SK-N-SH (cell line): ENCODE measurements around the gene ABCG1. TPM values are rescaled to one million over a fixed set of nuclear protein-coding genes. Genes with fewer than 3 reads are reported as not detected.

ENCODE experiments used
- CTCF ChIA-PET: fragments of 300-600, 350-600 bp; formaldehyde crosslinking; extraction: SDS; loops from one replicate; lab custom pipeline; 2021; lab: Yijun Ruan, JAX
- POLR2A ChIA-PET: fragments of 350-600 bp; sonication (Branson Sonifier 250); formaldehyde crosslinking; extraction: SDS; loops from one replicate; lab custom pipeline; 2020; ENCODE audit warnings: antibody characterized with exemption, inconsistent platforms; lab: Yijun Ruan, JAX
- DNase-seq: peaks from one replicate; pipeline ENCODE4 v3.0.0; 2012
- H2AFZ ChIP-seq: fragments of 200-600 bp; sonication (generic); 2 replicates; pipeline ENCODE4 v1.8.1; 2016; ENCODE audit warnings: antibody characterized with exemption, mild to moderate bottlenecking, low read depth
- H3F3A ChIP-seq: fragments of 200-600 bp; sonication (generic); replicated peaks from 2 replicates; pipeline ENCODE3; 2016; ENCODE audit warnings: antibody characterized with exemption, mild to moderate bottlenecking; ENCODE audit not compliant: insufficient read depth
- H3K27ac ChIP-seq, 2 experiments: fragments of 200-500 bp in 1 of 2; fragments of 200-600 bp in 1 of 2; sonication (Bioruptor generic) in 1 of 2; sonication (generic), shearing (Covaris generic) in 1 of 2; 2 replicates each; pipeline versions ENCODE4 v1.5.1 to v1.6.1; 2014 to 2016; ENCODE audit warnings: low read depth in 2 of 2, inconsistent platforms in 1 of 2, low read length in 1 of 2, mild to moderate bottlenecking in 1 of 2, mixed read lengths in 1 of 2
- H3K27me3 ChIP-seq: fragments of 200-600 bp; sonication (generic), shearing (Covaris generic); 2 replicates; pipeline ENCODE4 v1.6.1; 2016; ENCODE audit warnings: mixed run types; ENCODE audit not compliant: insufficient read depth
- H3K36me3 ChIP-seq, 2 experiments: fragments of 200-500 bp in 1 of 2; fragments of 200-600 bp in 1 of 2; sonication (Bioruptor generic) in 1 of 2; sonication (generic) in 1 of 2; replicated peaks in 1 of 2; 2 replicates each; pipeline versions ENCODE3 to v1.5.1; 2014 to 2016; ENCODE audit warnings: low read length in 1 of 2, mild to moderate bottlenecking in 1 of 2; ENCODE audit not compliant: insufficient read depth in 2 of 2, control insufficient read depth in 1 of 2
- H3K4me1 ChIP-seq, 2 experiments: fragments of 200-500 bp in 1 of 2; fragments of 200-600 bp in 1 of 2; sonication (Bioruptor generic) in 1 of 2; sonication (generic), shearing (Covaris generic) in 1 of 2; 2 replicates each; pipeline versions ENCODE4 v1.5.1 to v1.6.1; 2014 to 2016; ENCODE audit warnings: low read depth in 1 of 2, low read length in 1 of 2, mixed run types in 1 of 2; ENCODE audit not compliant: insufficient read depth in 2 of 2, control insufficient read depth in 1 of 2
- H3K4me2 ChIP-seq: fragments of 200-600 bp; sonication (generic), shearing (Covaris generic); 2 replicates; pipeline ENCODE4 v1.6.1; 2017; ENCODE audit warnings: mixed run types
- H3K4me3 ChIP-seq, 2 experiments: fragments of 200-500 bp in 1 of 2; fragments of 200-600 bp in 1 of 2; sonication (Bioruptor generic) in 1 of 2; sonication (generic), shearing (Covaris generic) in 1 of 2; 2 replicates each; pipeline versions ENCODE4 v1.5.1 to v1.8.1; 2014 to 2016; ENCODE audit warnings: low read depth in 2 of 2, inconsistent platforms in 1 of 2, low read length in 1 of 2, mild to moderate bottlenecking in 1 of 2, mixed read lengths in 1 of 2, moderate library complexity in 1 of 2
- H3K79me2 ChIP-seq: fragments of 200-600 bp; sonication (generic); 2 replicates; pipeline ENCODE4 v1.8.1; 2017; ENCODE audit warnings: mild to moderate bottlenecking; ENCODE audit not compliant: insufficient read depth
- H3K9ac ChIP-seq: fragments of 200-600 bp; sonication (generic); 2 replicates; pipeline ENCODE4 v1.6.1; 2017; ENCODE audit warnings: mixed run types
- H3K9me2 ChIP-seq: fragments of 200-600 bp; sonication (generic); 2 replicates; pipeline ENCODE4 v1.6.1; 2017; ENCODE audit warnings: mixed run types
- H3K9me3 ChIP-seq: fragments of 200-600 bp; sonication (generic); 2 replicates; pipeline ENCODE4 v1.6.1; 2017; ENCODE audit warnings: mixed run types, mild to moderate bottlenecking, moderate library complexity
- H4K20me1 ChIP-seq: fragments of 200-600 bp; sonication (generic); 2 replicates; pipeline ENCODE4 v1.6.1; 2017; ENCODE audit warnings: mild to moderate bottlenecking, mixed run types; ENCODE audit not compliant: insufficient read depth
- CHD2 ChIP-seq: fragments of 150-350 bp; IDR thresholded peaks from 2 replicates; pipeline ENCODE4 v1.6.1; 2018; ENCODE audit warnings: low read length; ENCODE audit not compliant: partially characterized antibody
- ELF1 ChIP-seq: IDR thresholded peaks from 2 replicates; pipeline ENCODE4 v1.4.0; 2012
- FOXJ3 ChIP-seq: sonication (generic); formaldehyde crosslinking; IDR thresholded peaks from 2 replicates; pipeline ENCODE4 v1.5.1; 2020; ENCODE audit warnings: mild to moderate bottlenecking, missing genetic modification reagents
- MXI1 ChIP-seq: IDR thresholded peaks from 2 replicates; pipeline ENCODE4 v1.6.1; 2012; ENCODE audit warnings: mild to moderate bottlenecking, low read depth, low read length, improper control_type of control experiment
- NFIC ChIP-seq: IDR thresholded peaks from 2 replicates; pipeline ENCODE4 v1.4.0; 2012; ENCODE audit warnings: borderline replicate concordance
- POLR2AphosphoS5 ChIP-seq: IDR thresholded peaks from 2 replicates; pipeline ENCODE4 v1.6.1; 2012; ENCODE audit warnings: low read depth, low read length
- RCOR1 ChIP-seq: fragments of 150-350 bp; IDR thresholded peaks from 2 replicates; pipeline ENCODE4 v1.6.1; 2017; ENCODE audit warnings: antibody characterized with exemption, low read length
- REST ChIP-seq: IDR thresholded peaks from 2 replicates; pipeline ENCODE4 v1.6.1; 2012; ENCODE audit warnings: mild to moderate bottlenecking, low read depth, low read length, moderate library complexity
- RXRA ChIP-seq: IDR thresholded peaks from 2 replicates; pipeline ENCODE4 v1.4.0; 2012; ENCODE audit warnings: low read depth, mild to moderate bottlenecking, borderline replicate concordance
- SIN3A ChIP-seq: IDR thresholded peaks from 2 replicates; pipeline ENCODE4 v1.6.1; 2012; ENCODE audit warnings: low read depth, mild to moderate bottlenecking, low read length, moderate library complexity, borderline replicate concordance
- YY1 ChIP-seq: IDR thresholded peaks from 2 replicates; pipeline ENCODE4 v1.4.0; 2012; ENCODE audit warnings: low read depth, mild to moderate bottlenecking
- WGBS: methylation state at CpG from one replicate; pipeline ENCODE4 v1.1.6; 2017; ENCODE audit warnings: low lambda C conversion rate; 5-methylcytosine and 5-hydroxymethylcytosine counted together
- polyA plus RNA-seq, 3 experiments: library from polyadenylated mRNA; depleted of rRNA; stranded (reverse); fragments of >200 nt; gene quantifications; 2 replicates each; pipeline ENCODE4 v1.2.3, GENCODE V29; 2012
- TF ChIP-seq, protein P1 (sequence below): IDR thresholded peaks from 2 replicates; pipeline ENCODE4 v1.4.0; 2012; ENCODE audit warnings: low read depth, borderline replicate concordance
- TF ChIP-seq, protein P2 (sequence below): fragments of 200-600 bp; sonication (generic); IDR thresholded peaks from 2 replicates; pipeline ENCODE4 v1.6.1; 2017; ENCODE audit warnings: antibody characterized with exemption, mild to moderate bottlenecking, moderate library complexity
- TF ChIP-seq, protein P3 (sequence below): IDR thresholded peaks from 2 replicates; pipeline ENCODE4; 2012

ABCG1 gene
- polyA plus RNA-seq, 1 of the 3 experiments (the other 2 are of a cell fraction), result 0.07 TPM

DNA sequence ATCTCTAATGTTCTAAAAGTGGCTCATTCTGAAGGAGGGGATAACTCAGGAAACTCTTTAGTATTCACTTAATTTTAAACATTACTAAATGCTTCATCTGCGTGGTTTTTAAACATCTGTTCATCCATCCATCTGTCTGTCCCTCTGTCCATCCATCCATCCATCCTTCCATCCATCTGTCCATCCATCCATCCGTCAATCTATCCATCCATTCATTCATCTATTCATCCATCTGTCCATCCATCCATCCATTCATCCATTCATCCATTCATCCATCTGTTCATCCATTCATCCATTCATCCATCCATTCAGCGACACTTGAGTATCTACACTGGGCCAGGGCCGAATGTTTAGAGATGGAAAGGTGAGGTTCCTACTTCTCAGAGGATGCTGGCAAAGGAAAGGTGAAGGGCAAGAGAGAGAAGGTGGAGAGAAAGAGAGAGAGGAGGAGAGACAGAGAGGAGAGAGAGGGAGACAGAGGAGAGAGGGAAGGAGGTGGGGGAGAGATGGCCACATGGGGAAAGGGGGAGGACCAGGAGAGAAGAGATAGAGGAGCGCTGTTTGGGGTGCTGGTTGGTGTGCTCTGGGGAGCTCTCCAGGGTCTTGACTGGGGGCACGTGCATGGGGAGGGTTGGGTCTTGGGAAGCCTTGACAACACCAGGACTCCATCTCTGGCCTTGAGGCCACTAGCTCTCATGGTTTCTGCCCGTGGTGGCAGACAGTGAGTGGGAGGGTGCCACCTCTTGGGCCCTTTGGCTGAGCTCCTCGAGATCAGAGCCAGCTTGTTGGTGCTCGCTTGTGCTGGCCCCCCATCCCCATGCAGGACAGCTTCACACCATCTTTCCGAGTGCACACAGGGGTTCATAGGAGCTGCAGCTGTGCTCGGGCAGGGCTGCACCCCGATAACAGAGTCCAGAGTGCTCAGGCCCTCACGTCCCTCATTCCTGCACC, 45.6 kb downstream of the ABCG1 start:
- CTCF ChIA-PET, result interaction anchor here (0.7 to 1.4 kb wide), 2 partner anchors 100 to 119 kb away, joined by 3 read pairs; no protein-coding TSS in a partner anchor
- Histone ChIP-seq H3K4me1 (peaks cover 0 to 23% of the 10 kb centered on the region in 2 experiments; a peak in 1 of 4 replicates), H3F3A (no peaks in the 10 kb centered on the region), H3K9ac (no peak overlapping the region), H3K9me3 (no peaks in the 10 kb centered on the region), H3K27me3 (no peaks in the 10 kb centered on the region), H3K4me3 (no peak overlapping the region)
- POLR2A ChIA-PET, result interaction anchor here (0.5 kb wide), 1 partner anchor 11 kb away, joined by 3 read pairs; no protein-coding TSS in a partner anchor
- 43% methylated on average over 6 of the region's 13 CpGs for WGBS
- TF ChIP-seq MXI1 (no peak), SIN3A (no peak), RCOR1 (no peak), YY1 (no peak)
- TF ChIP-seq, all 33 proteins: peak for 0
- DNase-seq, result no peak
- Histone ChIP-seq H3K9me2 (no peaks in the 10 kb centered on the region), H2AFZ (no peak overlapping the region), H3K4me2 (no peak overlapping the region), H3K36me3 (no peaks in the 10 kb centered on the region), H3K79me2 (no peaks in the 10 kb centered on the region), H3K27ac (no peak overlapping the region), H4K20me1 (no peaks in the 10 kb centered on the region)

DNA sequence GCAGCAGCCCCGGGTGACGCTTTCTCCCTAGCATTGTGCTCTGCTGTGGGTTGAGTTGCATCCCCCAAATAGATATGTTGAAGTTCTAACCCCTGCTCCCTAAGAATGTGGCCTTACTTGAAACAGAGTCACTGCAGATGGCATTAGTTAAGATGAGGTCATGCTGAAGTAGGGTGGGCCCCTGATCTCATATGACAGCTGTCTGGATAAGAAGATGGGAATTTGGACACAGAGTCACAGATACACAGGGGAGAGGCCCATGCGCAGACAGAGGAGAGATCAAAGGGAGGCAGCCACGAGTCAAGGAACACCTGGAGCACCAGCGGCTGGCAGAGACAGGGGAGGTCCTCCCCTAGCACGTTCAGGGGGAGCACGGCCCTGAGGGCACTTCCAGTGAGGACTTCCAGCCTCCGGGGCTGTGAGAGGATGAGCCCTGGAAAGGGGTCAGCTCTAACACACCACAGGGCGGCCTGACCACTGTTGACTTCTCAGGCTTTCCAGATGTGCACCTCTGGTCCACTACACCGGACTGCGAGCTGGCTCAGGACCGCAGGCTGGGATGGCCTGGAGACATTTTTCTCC, 46.4 kb downstream of the ABCG1 start:
- Histone ChIP-seq H3K9me2 (no peaks in the 10 kb centered on the region), H3K9me3 (no peaks in the 10 kb centered on the region), H3K9ac (no peak overlapping the region)
- TF ChIP-seq, protein P1, sequence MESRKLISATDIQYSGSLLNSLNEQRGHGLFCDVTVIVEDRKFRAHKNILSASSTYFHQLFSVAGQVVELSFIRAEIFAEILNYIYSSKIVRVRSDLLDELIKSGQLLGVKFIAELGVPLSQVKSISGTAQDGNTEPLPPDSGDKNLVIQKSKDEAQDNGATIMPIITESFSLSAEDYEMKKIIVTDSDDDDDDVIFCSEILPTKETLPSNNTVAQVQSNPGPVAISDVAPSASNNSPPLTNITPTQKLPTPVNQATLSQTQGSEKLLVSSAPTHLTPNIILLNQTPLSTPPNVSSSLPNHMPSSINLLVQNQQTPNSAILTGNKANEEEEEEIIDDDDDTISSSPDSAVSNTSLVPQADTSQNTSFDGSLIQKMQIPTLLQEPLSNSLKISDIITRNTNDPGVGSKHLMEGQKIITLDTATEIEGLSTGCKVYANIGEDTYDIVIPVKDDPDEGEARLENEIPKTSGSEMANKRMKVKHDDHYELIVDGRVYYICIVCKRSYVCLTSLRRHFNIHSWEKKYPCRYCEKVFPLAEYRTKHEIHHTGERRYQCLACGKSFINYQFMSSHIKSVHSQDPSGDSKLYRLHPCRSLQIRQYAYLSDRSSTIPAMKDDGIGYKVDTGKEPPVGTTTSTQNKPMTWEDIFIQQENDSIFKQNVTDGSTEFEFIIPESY, result no peak
- TF ChIP-seq POLR2AphosphoS5 (no peak), CHD2 (no peak), RCOR1 (no peak), RXRA (no peak), MXI1 (no peak), NFIC (no peak), FOXJ3 (CRISPR knock-in tag) (no peak), YY1 (no peak), SIN3A (no peak), REST (no peak), ELF1 (no peak)
- TF ChIP-seq, protein P2, sequence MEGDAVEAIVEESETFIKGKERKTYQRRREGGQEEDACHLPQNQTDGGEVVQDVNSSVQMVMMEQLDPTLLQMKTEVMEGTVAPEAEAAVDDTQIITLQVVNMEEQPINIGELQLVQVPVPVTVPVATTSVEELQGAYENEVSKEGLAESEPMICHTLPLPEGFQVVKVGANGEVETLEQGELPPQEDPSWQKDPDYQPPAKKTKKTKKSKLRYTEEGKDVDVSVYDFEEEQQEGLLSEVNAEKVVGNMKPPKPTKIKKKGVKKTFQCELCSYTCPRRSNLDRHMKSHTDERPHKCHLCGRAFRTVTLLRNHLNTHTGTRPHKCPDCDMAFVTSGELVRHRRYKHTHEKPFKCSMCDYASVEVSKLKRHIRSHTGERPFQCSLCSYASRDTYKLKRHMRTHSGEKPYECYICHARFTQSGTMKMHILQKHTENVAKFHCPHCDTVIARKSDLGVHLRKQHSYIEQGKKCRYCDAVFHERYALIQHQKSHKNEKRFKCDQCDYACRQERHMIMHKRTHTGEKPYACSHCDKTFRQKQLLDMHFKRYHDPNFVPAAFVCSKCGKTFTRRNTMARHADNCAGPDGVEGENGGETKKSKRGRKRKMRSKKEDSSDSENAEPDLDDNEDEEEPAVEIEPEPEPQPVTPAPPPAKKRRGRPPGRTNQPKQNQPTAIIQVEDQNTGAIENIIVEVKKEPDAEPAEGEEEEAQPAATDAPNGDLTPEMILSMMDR, result no peak
- TF ChIP-seq, protein P3, sequence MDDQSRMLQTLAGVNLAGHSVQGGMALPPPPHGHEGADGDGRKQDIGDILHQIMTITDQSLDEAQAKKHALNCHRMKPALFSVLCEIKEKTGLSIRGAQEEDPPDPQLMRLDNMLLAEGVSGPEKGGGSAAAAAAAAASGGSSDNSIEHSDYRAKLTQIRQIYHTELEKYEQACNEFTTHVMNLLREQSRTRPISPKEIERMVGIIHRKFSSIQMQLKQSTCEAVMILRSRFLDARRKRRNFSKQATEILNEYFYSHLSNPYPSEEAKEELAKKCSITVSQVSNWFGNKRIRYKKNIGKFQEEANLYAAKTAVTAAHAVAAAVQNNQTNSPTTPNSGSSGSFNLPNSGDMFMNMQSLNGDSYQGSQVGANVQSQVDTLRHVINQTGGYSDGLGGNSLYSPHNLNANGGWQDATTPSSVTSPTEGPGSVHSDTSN, result no peak
- TF ChIP-seq, all 33 proteins: peak for 0
- H3K79me2 ChIP-seq, result no peaks in the 10 kb centered on the region
- H3K27ac ChIP-seq, result no peak overlapping the region
- H3K36me3 ChIP-seq, result no peaks in the 10 kb centered on the region
- H2AFZ ChIP-seq, result no peak overlapping the region
- no peak overlapping the region for H3K4me2 ChIP-seq
- POLR2A ChIA-PET, result no interaction called here
- peaks cover 0 to 16% of the 10 kb centered on the region in 2 experiments; a peak in 1 of 4 replicates for H3K4me1 ChIP-seq
- no peaks in the 10 kb centered on the region for H3K27me3 ChIP-seq
- H4K20me1 ChIP-seq, result no peaks in the 10 kb centered on the region
- DNase-seq, result no peak
- CTCF ChIA-PET, result interaction anchor here (0.7 to 1.4 kb wide), 3 partner anchors 101 to 120 kb away, joined by 3 read pairs; no protein-coding TSS in a partner anchor
- WGBS, result 51% methylated on average over 6 of the region's 12 CpGs
- H3K4me3 ChIP-seq, result no peak overlapping the region
- H3F3A ChIP-seq, result no peaks in the 10 kb centered on the region
